ENCODE results near the gene RET.

RET gene

GRCh38 chr10:43160046-43160920, 83.4 kb downstream of the RET start:
- no peak overlapping the region for H3K4me3 ChIP-seq (ENCODE audit: insufficient read depth, low read length, poor library complexity, severe bottlenecking)
- H3K36me3 ChIP-seq (ENCODE audit: low read length), result no peaks in the 10 kb centered on the region
- H3K4me2 ChIP-seq (ENCODE audit: low read depth, low read length, poor library complexity, severe bottlenecking), result no peak overlapping the region
- H3K9me3 ChIP-seq (ENCODE audit: insufficient read depth, low read length), result no peaks in the 10 kb centered on the region
- no peak for TF ChIP-seq EZH2phosphoT487 (conservative IDR thresholded peaks at IDR 0.05; ENCODE audit: low read length)
- no peak for TF ChIP-seq CTCF (IDR thresholded peaks at IDR 0.05; ENCODE audit: insufficient read depth, low read length, poor library complexity, severe bottlenecking)
- no peaks in the 10 kb centered on the region for H3F3A ChIP-seq (ENCODE audit: insufficient read depth)
- no peaks in the 10 kb centered on the region for H3K27me3 ChIP-seq (ENCODE audit: low read length)
- H3K9ac ChIP-seq (ENCODE audit: low read length), result no peak overlapping the region
- no peak overlapping the region for H3K27ac ChIP-seq (ENCODE audit: low read depth, low read length)
- H3K9me2 ChIP-seq (replicated peaks; ENCODE audit: insufficient read depth, low read length), result no peaks in the 10 kb centered on the region
- H3K79me2 ChIP-seq (ENCODE audit: insufficient read depth, low read length), result no peaks in the 10 kb centered on the region; the same call in 1 of the 2 replicates
- H2AFZ ChIP-seq (ENCODE audit: low read depth, low read length, severe bottlenecking), result no peak overlapping the region
- H4K20me1 ChIP-seq (ENCODE audit: low read depth, low read length), result no peaks in the 10 kb centered on the region

GRCh38 chr10:43160921-43161255, 84.0 kb downstream of the RET start:
- TF ChIP-seq EZH2phosphoT487 (conservative IDR thresholded peaks at IDR 0.05; ENCODE audit: low read length) (no peak), CTCF (IDR thresholded peaks at IDR 0.05; ENCODE audit: insufficient read depth, low read length, poor library complexity, severe bottlenecking) (no peak)
- Histone ChIP-seq H3F3A (ENCODE audit: insufficient read depth) (no peaks in the 10 kb centered on the region), H3K4me2 (ENCODE audit: low read depth, low read length, poor library complexity, severe bottlenecking) (no peak overlapping the region), H4K20me1 (ENCODE audit: low read depth, low read length) (no peaks in the 10 kb centered on the region), H2AFZ (ENCODE audit: low read depth, low read length, severe bottlenecking) (no peak overlapping the region), H3K9me3 (ENCODE audit: insufficient read depth, low read length) (no peaks in the 10 kb centered on the region), H3K4me3 (ENCODE audit: insufficient read depth, low read length, poor library complexity, severe bottlenecking) (no peak overlapping the region), H3K27me3 (ENCODE audit: low read length) (no peaks in the 10 kb centered on the region), H3K36me3 (ENCODE audit: low read length) (no peaks in the 10 kb centered on the region), H3K27ac (ENCODE audit: low read depth, low read length) (no peak overlapping the region), H3K9me2 (replicated peaks; ENCODE audit: insufficient read depth, low read length) (no peaks in the 10 kb centered on the region), H3K79me2 (ENCODE audit: insufficient read depth, low read length) (no peaks in the 10 kb centered on the region; the same call in 1 of the 2 replicates), H3K9ac (ENCODE audit: low read length) (no peak overlapping the region)

- Histone ChIP-seq H3K4me2 (ENCODE audit: low read depth, low read length, poor library complexity, severe bottlenecking) (no peak overlapping the region), H2AFZ (ENCODE audit: low read depth, low read length, severe bottlenecking) (no peak overlapping the region), H3K27me3 (ENCODE audit: low read length) (no peaks in the 10 kb centered on the region), H3K79me2 (ENCODE audit: insufficient read depth, low read length) (no peaks in the 10 kb centered on the region), H4K20me1 (ENCODE audit: low read depth, low read length) (no peaks in the 10 kb centered on the region), H3K9ac (ENCODE audit: low read length) (no peak overlapping the region), H3K4me3 (ENCODE audit: insufficient read depth, low read length, poor library complexity, severe bottlenecking) (no peak overlapping the region), H3K9me2 (replicated peaks; ENCODE audit: insufficient read depth, low read length) (no peaks in the 10 kb centered on the region), H3K9me3 (ENCODE audit: insufficient read depth, low read length) (no peaks in the 10 kb centered on the region), H3K27ac (ENCODE audit: low read depth, low read length) (no peak overlapping the region), H3F3A (ENCODE audit: insufficient read depth) (no peaks in the 10 kb centered on the region), H3K36me3 (ENCODE audit: low read length) (no peaks in the 10 kb centered on the region)
- TF ChIP-seq CTCF (IDR thresholded peaks at IDR 0.05; ENCODE audit: insufficient read depth, low read length, poor library complexity, severe bottlenecking) (no peak), EZH2phosphoT487 (conservative IDR thresholded peaks at IDR 0.05; ENCODE audit: low read length) (no peak)
Observed at GRCh38 chr10:43162604-43163003, 85.7 kb downstream of the RET start.

All from SU-DHL-6 (cell line).